Amygdala (tissue), 56 donors: ENCODE results near the gene MPP2.
"Not testable (repeated sequence)": the region's sequence is repeated elsewhere in the genome, so short reads cannot be mapped to it uniquely, and the experiment has no call there.

Source experiments
- DNase-seq, 56 donors: peaks; one replicate each; lab custom pipeline; 2025; lab: John Stamatoyannopoulos, UW

The MPP2 gene

GRCh38 chr17:43907425-43907981 is at the start of gene MPP2:
TSS of gene MPP2 (minus strand) at chr17:43907536. CDS start at chr17:43904460, 3,076 bp downstream.
- peak; percentile 27 to 93 (median 80) for DNase-seq

GRCh38 chr17:43956222-43956621 is 48.9 kb upstream of the MPP2 start:
- DNase-seq: no peak

- DNase-seq: no peak
Measured at GRCh38 chr17:43953746-43954145, 46.4 kb upstream of the MPP2 start, which contains the start of gene PYY. TSS of gene PYY (minus strand) at chr17:43953940. CDS start at chr17:43953483, 457 bp downstream.

- no peak for DNase-seq
Measured at GRCh38 chr17:43952724-43953666, 45.7 kb upstream of the MPP2 start.

- no peak for DNase-seq
Measured at GRCh38 chr17:43952351-43952723, 45.0 kb upstream of the MPP2 start.

- DNase-seq: no peak
Measured at GRCh38 chr17:43951750-43952149, 44.4 kb upstream of the MPP2 start.

GRCh38 chr17:43950554-43950953 is 43.2 kb upstream of the MPP2 start:
- no peak for DNase-seq

- DNase-seq: no peak
Measured at GRCh38 chr17:43949781-43950180, 42.4 kb upstream of the MPP2 start.

- no peak for DNase-seq
Measured at GRCh38 chr17:43946781-43947180, 39.4 kb upstream of the MPP2 start.

- DNase-seq: no peak
Measured at GRCh38 chr17:43945074-43945829, 37.9 kb upstream of the MPP2 start.

- DNase-seq: no peak
Measured at GRCh38 chr17:43942051-43942685, 34.8 kb upstream of the MPP2 start, which contains the start of gene PPY. TSS of gene PPY (minus strand) at chr17:43942476. CDS start at chr17:43941654, 822 bp downstream.

- DNase-seq: peak in 3 of 56 donors; percentile 4 to 7 (median 4)
Measured at GRCh38 chr17:43940630-43941029, 33.3 kb upstream of the MPP2 start.

- no peak for DNase-seq
Measured at GRCh38 chr17:43939886-43940285, 32.5 kb upstream of the MPP2 start.

GRCh38 chr17:43939452-43939851 is 32.1 kb upstream of the MPP2 start:
- not testable (repeated sequence) for DNase-seq

- no peak for DNase-seq
Measured at GRCh38 chr17:43938838-43939182, 31.5 kb upstream of the MPP2 start.

GRCh38 chr17:43936434-43936833 is 29.1 kb upstream of the MPP2 start:
- no peak for DNase-seq

GRCh38 chr17:43935926-43936261 is 28.6 kb upstream of the MPP2 start:
- DNase-seq: no peak

- DNase-seq: no peak
Measured at GRCh38 chr17:43935204-43935925, 28.0 kb upstream of the MPP2 start.

GRCh38 chr17:43932923-43933322 is 25.6 kb upstream of the MPP2 start:
- DNase-seq: no peak

- DNase-seq: no peak
Measured at GRCh38 chr17:43932357-43932756, 25.0 kb upstream of the MPP2 start.
